ENCODE data around the gene ADGRB3.

Gene ADGRB3

GRCh38 chr6:68778356-68779020 is 143.4 kb downstream of the ADGRB3 start:
- TF ChIP-seq MAX (IDR thresholded peaks at IDR 0.05) (no peak), FOXM1 (IDR thresholded peaks at IDR 0.05; ENCODE audit: borderline replicate concordance, low read depth) (no peak), TCF12 (IDR thresholded peaks at IDR 0.05; ENCODE audit: low read depth) (no peak), CEBPB (IDR thresholded peaks at IDR 0.05) (no peak), YY1 (IDR thresholded peaks at IDR 0.05; ENCODE audit: low read depth) (no peak), RAD21 (IDR thresholded peaks at IDR 0.05; ENCODE audit: low read depth) (peak; percentile 83), TEAD4 (IDR thresholded peaks at IDR 0.05) (no peak), ZBTB7A (IDR thresholded peaks at IDR 0.05; ENCODE audit: low read depth) (no peak), TAF1 (IDR thresholded peaks at IDR 0.05; ENCODE audit: low read depth) (no peak), CREB1 (IDR thresholded peaks at IDR 0.05; ENCODE audit: low read depth) (no peak), EP300 (IDR thresholded peaks at IDR 0.05; ENCODE audit: borderline replicate concordance) (no peak), NFIC (IDR thresholded peaks at IDR 0.05) (0 out of 2 replicates have a peak, but pooled peaks have one; percentile 18), REST (IDR thresholded peaks at IDR 0.05; ENCODE audit: low read depth) (no peak), USF1 (IDR thresholded peaks at IDR 0.05) (no peak)

GRCh38 chr6:68779366-68779765 is 144.3 kb downstream of the ADGRB3 start:
- no peak for TF ChIP-seq NFIC (IDR thresholded peaks at IDR 0.05)
- no peak for TF ChIP-seq RAD21 (IDR thresholded peaks at IDR 0.05; ENCODE audit: low read depth)
- TF ChIP-seq TEAD4 (IDR thresholded peaks at IDR 0.05) = no peak
- TF ChIP-seq YY1 (IDR thresholded peaks at IDR 0.05; ENCODE audit: low read depth) = no peak
- no peak for TF ChIP-seq USF1 (IDR thresholded peaks at IDR 0.05)
- no peak for TF ChIP-seq MAX (IDR thresholded peaks at IDR 0.05)
- no peak for TF ChIP-seq EGR1 (IDR thresholded peaks at IDR 0.05)
- no peak for TF ChIP-seq EP300 (IDR thresholded peaks at IDR 0.05; ENCODE audit: borderline replicate concordance)
- TF ChIP-seq REST (IDR thresholded peaks at IDR 0.05; ENCODE audit: low read depth) = no peak

- TF ChIP-seq EGR1 (IDR thresholded peaks at IDR 0.05) = no peak
- TF ChIP-seq TAF1 (IDR thresholded peaks at IDR 0.05; ENCODE audit: low read depth) = no peak
- TF ChIP-seq FOXM1 (IDR thresholded peaks at IDR 0.05; ENCODE audit: borderline replicate concordance, low read depth) = no peak
- TF ChIP-seq USF1 (IDR thresholded peaks at IDR 0.05) = no peak
- no peak for TF ChIP-seq ZBTB7A (IDR thresholded peaks at IDR 0.05; ENCODE audit: low read depth)
- no peak for TF ChIP-seq CREB1 (IDR thresholded peaks at IDR 0.05; ENCODE audit: low read depth)
- TF ChIP-seq REST (IDR thresholded peaks at IDR 0.05; ENCODE audit: low read depth) = no peak
- no peak for TF ChIP-seq RAD21 (IDR thresholded peaks at IDR 0.05; ENCODE audit: low read depth)
- no peak for TF ChIP-seq TEAD4 (IDR thresholded peaks at IDR 0.05)
- no peak for TF ChIP-seq YY1 (IDR thresholded peaks at IDR 0.05; ENCODE audit: low read depth)
Observed at GRCh38 chr6:68826501-68826900, 191.4 kb downstream of the ADGRB3 start.

GRCh38 chr6:68834551-68834950 is 199.5 kb downstream of the ADGRB3 start:
- TF ChIP-seq CEBPB (IDR thresholded peaks at IDR 0.05) = no peak
- no peak for TF ChIP-seq YY1 (IDR thresholded peaks at IDR 0.05; ENCODE audit: low read depth)
- TF ChIP-seq MAX (IDR thresholded peaks at IDR 0.05) = no peak
- TF ChIP-seq EGR1 (IDR thresholded peaks at IDR 0.05) = no peak
- TF ChIP-seq EP300 (IDR thresholded peaks at IDR 0.05; ENCODE audit: borderline replicate concordance) = no peak
- TF ChIP-seq RAD21 (IDR thresholded peaks at IDR 0.05; ENCODE audit: low read depth) = no peak
- no peak for TF ChIP-seq USF1 (IDR thresholded peaks at IDR 0.05)
- TF ChIP-seq REST (IDR thresholded peaks at IDR 0.05; ENCODE audit: low read depth) = no peak
- TF ChIP-seq TEAD4 (IDR thresholded peaks at IDR 0.05) = no peak
- no peak for TF ChIP-seq TAF1 (IDR thresholded peaks at IDR 0.05; ENCODE audit: low read depth)
- no peak for TF ChIP-seq NFIC (IDR thresholded peaks at IDR 0.05)
- no peak for TF ChIP-seq CREB1 (IDR thresholded peaks at IDR 0.05; ENCODE audit: low read depth)
- TF ChIP-seq ZBTB7A (IDR thresholded peaks at IDR 0.05; ENCODE audit: low read depth) = no peak
- TF ChIP-seq FOXM1 (IDR thresholded peaks at IDR 0.05; ENCODE audit: borderline replicate concordance, low read depth) = no peak
- TF ChIP-seq TCF12 (IDR thresholded peaks at IDR 0.05; ENCODE audit: low read depth) = no peak

Measured in Ishikawa (cell line).